ENCODE measurements around the gene EPB41. TPM values are rescaled to one million over a fixed set of nuclear protein-coding genes. Genes with fewer than 3 reads are reported as not detected.
"Not testable (repeated sequence)": the region's sequence is repeated elsewhere in the genome, so short reads cannot be mapped to it uniquely, and the experiment has no call there.

EPB41 gene
- polyA plus RNA-seq, 2 of the 4 experiments (the other 2 are of a cell fraction) = 4.9 to 12.8 TPM

- TF ChIP-seq BCL3 (IDR thresholded peaks at IDR 0.05) = no peak
- no peaks in the 10 kb centered on the region for H3K4me1 ChIP-seq
- H3K9me3 ChIP-seq = no peaks in the 10 kb centered on the region
- H3K4me3 ChIP-seq = no peak overlapping the region
- no peak for DNase-seq (ENCODE audit: low read depth in 1 of 2, low spot score in 1 of 2)
- no peak for ATAC-seq
- 83% methylated on average over 1 of the region's 1 CpG for WGBS (ENCODE audit: missing lambda C conversion rate)
- no peak overlapping the region for H3K27ac ChIP-seq
- no peak overlapping the region for H3K4me2 ChIP-seq
- CTCF ChIA-PET = interaction anchor here (0.6 kb wide), 1 partner anchor 266 kb away, joined by 4 read pairs; no protein-coding TSS in a partner anchor
- POLR2A ChIA-PET = no interaction called here
- FAIRE-seq = no peak
Observed at GRCh38 chr1:28936094-28936493, 21.7 kb downstream of the EPB41 start.

GRCh38 chr1:28936528-28936927 lies 22.2 kb downstream of the EPB41 start:
- DNase-seq (ENCODE audit: low read depth in 1 of 2, low spot score in 1 of 2) (no peak), ATAC-seq (no peak), FAIRE-seq (no peak)
- no peak for TF ChIP-seq FOXS1 (CRISPR knock-in tag; IDR thresholded peaks at IDR 0.05)
- TF ChIP-seq ATOH8 (CRISPR knock-in tag; IDR thresholded peaks at IDR 0.05; ENCODE audit: low read depth) = no peak
- no peak for TF ChIP-seq ZSCAN20 (CRISPR knock-in tag; IDR thresholded peaks at IDR 0.05)
- TF ChIP-seq ZC3H11A (IDR thresholded peaks at IDR 0.05) = no peak
- no peak for TF ChIP-seq HDAC2 (IDR thresholded peaks at IDR 0.05)
- no peak for TF ChIP-seq POLR2AphosphoS2 (conservative IDR thresholded peaks at IDR 0.05; ENCODE audit: low read length)
- TF ChIP-seq TFCP2L1 (CRISPR knock-in tag; IDR thresholded peaks at IDR 0.05) = no peak
- no peak for TF ChIP-seq HOXB13 (CRISPR knock-in tag; IDR thresholded peaks at IDR 0.05; ENCODE audit: low read depth)
- no peak for TF ChIP-seq FOSB (CRISPR knock-in tag; IDR thresholded peaks at IDR 0.05)
- no peak for TF ChIP-seq HES2 (IDR thresholded peaks at IDR 0.05)
- TF ChIP-seq RAD21 (conservative IDR thresholded peaks at IDR 0.05 in 1 of 2, IDR thresholded peaks at IDR 0.05 in 1 of 2) = no peak
- no peak for TF ChIP-seq SMC3 (IDR thresholded peaks at IDR 0.05)
- no peak for TF ChIP-seq MAFK (IDR thresholded peaks at IDR 0.05; ENCODE audit: partially characterized antibody)
- no peak for TF ChIP-seq EHF (CRISPR knock-in tag; IDR thresholded peaks at IDR 0.05)
- no peak for TF ChIP-seq JUN (IDR thresholded peaks at IDR 0.05)
- no peak for TF ChIP-seq PBX3 (IDR thresholded peaks at IDR 0.05)
- TF ChIP-seq CBX8 (IDR thresholded peaks at IDR 0.05) = no peak
- no peak for TF ChIP-seq PHF8 (IDR thresholded peaks at IDR 0.05; ENCODE audit: borderline replicate concordance, low read depth)
- TF ChIP-seq EHMT2 (IDR thresholded peaks at IDR 0.05; ENCODE audit: low read depth) = no peak
- TF ChIP-seq CTCF (IDR thresholded peaks at IDR 0.05) = no peak
- H3K4me3 ChIP-seq = no peak overlapping the region
- POLR2A ChIA-PET = no interaction called here
- no peaks in the 10 kb centered on the region for H3K4me1 ChIP-seq
- no peak overlapping the region for H3K4me2 ChIP-seq
- CTCF ChIA-PET = no interaction called here
- no peaks in the 10 kb centered on the region for H3K9me3 ChIP-seq
- no peak overlapping the region for H3K27ac ChIP-seq

GRCh38 chr1:28943581-28943980 lies 29.2 kb downstream of the EPB41 start:
- H3K4me2 ChIP-seq; H3K4me1 ChIP-seq; H3K9me3 ChIP-seq; POLR2A ChIA-PET; H3K27ac ChIP-seq; ATAC-seq; H3K4me3 ChIP-seq; DNase-seq (ENCODE audit: low read depth in 1 of 2, low spot score in 1 of 2); FAIRE-seq: not testable (repeated sequence)
- CTCF ChIA-PET = interaction anchor here (1.7 kb wide), 1 partner anchor 90 kb away, joined by 6 read pairs; no protein-coding TSS in a partner anchor
- 82% methylated on average over 3 of the region's 3 CpGs for WGBS (ENCODE audit: missing lambda C conversion rate)

Data from A549 (cell line).